Stomach (tissue), 9 donors: ENCODE measurements around the gene KLHDC2. TPM values are rescaled to one million over a fixed set of nuclear protein-coding genes. Genes with fewer than 3 reads are reported as not detected.
A peak's percentile ranks its signal among the peaks of the same experiment; 100 is the strongest.

Source experiments
- DNase-seq, 2 donors: peaks; one replicate each; pipeline versions ENCODE4 v3.0.0 to v3.0.0-alpha.2; 2013 to 2019
- H3K27ac ChIP-seq, 5 donors: fragments of 200-600 bp in 4 of 5; sonication (generic) in 4 of 5; one replicate each; pipeline ENCODE4 v1.5.1; 2013 to 2019; ENCODE audit warnings: mild to moderate bottlenecking in 1 of 5, moderate library complexity in 1 of 5
- H3K27me3 ChIP-seq, 3 donors: fragments of 200-600 bp; sonication (generic); one replicate each; pipeline ENCODE4 v1.5.1; 2017 to 2019; ENCODE audit warnings: mixed run types in 1 of 3
- H3K36me3 ChIP-seq, 4 donors: fragments of 200-600 bp; sonication (generic); 1 replicate in 3 of 4; 2 replicates in 1 of 4; pipeline ENCODE4 v1.5.1; 2016 to 2019
- H3K4me1 ChIP-seq, 4 donors: fragments of 200-600 bp; sonication (generic); one replicate each; pipeline ENCODE4 v1.5.1; 2016 to 2019
- H3K4me3 ChIP-seq, 4 donors: fragments of 200-600 bp; sonication (generic) in 3 of 4; one replicate each; pipeline ENCODE4 v1.5.1; 2016 to 2019; ENCODE audit warnings: mild to moderate bottlenecking in 1 of 4
- H3K9me3 ChIP-seq, 4 donors: fragments of 200-600 bp; sonication (generic); one replicate each; pipeline ENCODE4 v1.5.1; 2016 to 2019
- CTCF ChIP-seq, 7 experiments: fragments of 450-650 bp in 4 of 7; fragments of 200-600 bp in 3 of 7; sonication (generic) in 3 of 7; IDR thresholded peaks; one replicate each; pipeline ENCODE4 v1.5.1; 2016 to 2019; ENCODE audit warnings: antibody characterized with exemption in 7 of 7, control low read depth in 2 of 7, mild to moderate bottlenecking in 1 of 7
- EP300 ChIP-seq: sonication (generic); formaldehyde crosslinking; IDR thresholded peaks from one replicate; pipeline ENCODE4 v1.6.1; 2017; ENCODE audit warnings: antibody characterized with exemption
- POLR2A ChIP-seq, 4 donors: fragments of 450-650 bp; IDR thresholded peaks; one replicate each; pipeline ENCODE4 v1.6.1; 2016; ENCODE audit warnings: antibody characterized with exemption in 4 of 4, control low read depth in 2 of 4, mild to moderate bottlenecking in 1 of 4, moderate library complexity in 1 of 4
- POLR2AphosphoS5 ChIP-seq, 3 donors: sonication (generic); formaldehyde crosslinking; IDR thresholded peaks; one replicate each; pipeline ENCODE4 v1.6.1; 2016; ENCODE audit warnings: antibody characterized with exemption in 3 of 3
- WGBS, 5 donors: extraction: QIAGEN DNeasy Blood & Tissue Kit in 3 of 5; methylation state at CpG; one replicate each; pipeline versions ENCODE4 v1.1.5 to v1.1.7; 2013 to 2018; 5-methylcytosine and 5-hydroxymethylcytosine counted together
- intact Hi-C: fragments of 100-400 bp; cut with DNase I; formaldehyde crosslinking; loops from one replicate; pipeline ENCODE4 v1.15.1; 2023; ENCODE audit warnings: low total_unique reads
- polyA plus RNA-seq, 3 donors: library from polyadenylated mRNA; stranded (reverse); fragments of 200-250 nt; gene quantifications; one replicate each; pipeline ENCODE4 v1.2.3, GENCODE V29; 2013
- total RNA-seq, 5 donors: library from RNA; depleted of rRNA; stranded (reverse); fragments of >200 nt; gene quantifications; one replicate each; pipeline versions ENCODE4 v1.1.0 to v1.2.3, GENCODE V29; 2014 to 2016
- donor health status: healthy with polysubstance abuse.
- donor health status: Bipolar disorder and iron deficiency.
- donor health status: healthy.

Gene KLHDC2
- total and polyA plus RNA-seq, 8 donors: 43.6 to 258 (median 66.4) TPM

GRCh38 chr14:49754570-49755097 lies 13.3 kb upstream of the KLHDC2 start:
- Histone ChIP-seq H3K27me3 (no peaks in the 10 kb centered on the region), H3K27ac (no peak overlapping the region), H3K4me1 (no peaks in the 10 kb centered on the region), H3K9me3 (no peaks in the 10 kb centered on the region), H3K36me3 (peaks cover 0 to 21% (median 11%) of the 10 kb centered on the region in 4 donors), H3K4me3 (no peak overlapping the region)
- 69 to 82% (median 78%) methylated on average over 5 of the region's 5 CpGs for WGBS, 5 donors
- no peak for TF ChIP-seq POLR2A (IDR thresholded peaks at IDR 0.05)
- no peak for TF ChIP-seq POLR2AphosphoS5 (IDR thresholded peaks at IDR 0.05)
- no peak for TF ChIP-seq EP300
- no peak for TF ChIP-seq CTCF (IDR thresholded peaks at IDR 0.05)
- intact Hi-C loops: no loop called here
- no peak for DNase-seq

- H3K4me3 ChIP-seq: no peak overlapping the region
- WGBS, 5 donors: 55 to 76% (median 72%) methylated on average over 3 of the region's 3 CpGs
- peaks cover 0 to 15% (median 8%) of the 10 kb centered on the region in 4 donors for H3K36me3 ChIP-seq
- H3K9me3 ChIP-seq: no peaks in the 10 kb centered on the region
- H3K27me3 ChIP-seq: no peaks in the 10 kb centered on the region
- DNase-seq: no peak
- no peak overlapping the region for H3K27ac ChIP-seq
- TF ChIP-seq CTCF (IDR thresholded peaks at IDR 0.05) (no peak), POLR2AphosphoS5 (IDR thresholded peaks at IDR 0.05) (no peak), POLR2A (IDR thresholded peaks at IDR 0.05) (no peak), EP300 (no peak)
- intact Hi-C loops: no loop called here
- no peaks in the 10 kb centered on the region for H3K4me1 ChIP-seq
Measured at GRCh38 chr14:49755378-49755777, 12.6 kb upstream of the KLHDC2 start.

GRCh38 chr14:49761839-49762551 lies 6.0 kb upstream of the KLHDC2 start:
- DNase-seq: no peak
- no peak overlapping the region for H3K4me3 ChIP-seq
- no peak overlapping the region for H3K27ac ChIP-seq
- 73 to 87% (median 83%) methylated on average over 6 of the region's 6 CpGs for WGBS, 5 donors
- H3K36me3 ChIP-seq: no peaks in the 10 kb centered on the region
- TF ChIP-seq CTCF (IDR thresholded peaks at IDR 0.05): no peak
- TF ChIP-seq POLR2A (IDR thresholded peaks at IDR 0.05): no peak
- no peak for TF ChIP-seq EP300
- no peak for TF ChIP-seq POLR2AphosphoS5 (IDR thresholded peaks at IDR 0.05)
- intact Hi-C loops: loop anchor here (10.0 kb wide), 1 partner anchor 127 kb away; the partner anchor contains the start of gene DNAAF2
- H3K4me1 ChIP-seq: peaks cover 0 to 6% (median 5%) of the 10 kb centered on the region in 4 donors
- no peaks in the 10 kb centered on the region for H3K27me3 ChIP-seq
- no peaks in the 10 kb centered on the region for H3K9me3 ChIP-seq

- peak in 1 of 2 donors; percentile 62 for DNase-seq
- Histone ChIP-seq H3K27me3 (no peaks in the 10 kb centered on the region), H3K36me3 (peaks cover 0 to 5% (median 2%) of the 10 kb centered on the region in 4 donors), H3K9me3 (no peaks in the 10 kb centered on the region), H3K4me3 (peak overlapping the region; percentile 80 to 99 (median 92)), H3K4me1 (peaks cover 28 to 37% (median 36%) of the 10 kb centered on the region in 4 donors), H3K27ac (peak overlapping the region; percentile 90 to 99 (median 97))
- intact Hi-C loops: loop anchor here (10.0 kb wide), 1 partner anchor 132 kb away; the partner anchor contains the start of gene DNAAF2
- 27 to 65% (median 37%) methylated on average over 10 of the region's 10 CpGs for WGBS, 5 donors
- TF ChIP-seq CTCF (IDR thresholded peaks at IDR 0.05) (no peak), POLR2A (IDR thresholded peaks at IDR 0.05) (no peak), EP300 (no peak), POLR2AphosphoS5 (IDR thresholded peaks at IDR 0.05) (no peak)
Measured at GRCh38 chr14:49766839-49767238, 1.1 kb upstream of the KLHDC2 start.
